Measurements from ENCODE around the gene ACSF3. TPM values are rescaled to one million over a fixed set of nuclear protein-coding genes. Genes with fewer than 3 reads are reported as not detected.

Gene ACSF3
- total RNA-seq, 1 experiment from 2014 or later, result 39.2 TPM

- ChIA-PET CTCF (interaction anchor here (0.6 kb wide), 1 partner anchor 531 kb away, joined by 3 read pairs; no protein-coding TSS in a partner anchor), POLR2A (no interaction called here)
- TF ChIP-seq CTCF (IDR thresholded peaks at IDR 0.05; ENCODE audit: unreplicated experiment), result no peak
- Mint-ChIP-seq H3K4me3 (ENCODE audit: unreplicated experiment) (no peak overlapping the region), H3K27ac (ENCODE audit: low read depth, unreplicated experiment) (no peak overlapping the region), H3K27me3 (ENCODE audit: insufficient read depth, unreplicated experiment) (no peaks in the 10 kb centered on the region), H3K4me1 (ENCODE audit: insufficient read depth, unreplicated experiment) (peaks cover 8% of the 10 kb centered on the region), H3K9me3 (ENCODE audit: unreplicated experiment) (no peaks in the 10 kb centered on the region), H3K36me3 (ENCODE audit: insufficient read depth, unreplicated experiment) (peaks cover 37% of the 10 kb centered on the region)
- no peak for DNase-seq (ENCODE audit: unreplicated experiment)
- intact Hi-C loops (cut with micrococcal nuclease), result no loop called here
- BruUV-seq (replicated peaks), result no TSS peak
Measured at GRCh38 chr16:89110641-89111040, 17.0 kb downstream of the ACSF3 start.

GRCh38 chr16:89111263-89111662, 17.6 kb downstream of the ACSF3 start:
- H3K27me3 Mint-ChIP-seq (ENCODE audit: insufficient read depth, unreplicated experiment), result no peaks in the 10 kb centered on the region
- H3K4me1 Mint-ChIP-seq (ENCODE audit: insufficient read depth, unreplicated experiment), result peaks cover 8% of the 10 kb centered on the region
- DNase-seq (ENCODE audit: unreplicated experiment), result no peak
- H3K9me3 Mint-ChIP-seq (ENCODE audit: unreplicated experiment), result no peaks in the 10 kb centered on the region
- intact Hi-C loops (cut with micrococcal nuclease), result no loop called here
- no peak overlapping the region for H3K4me3 Mint-ChIP-seq (ENCODE audit: unreplicated experiment)
- no peak overlapping the region for H3K27ac Mint-ChIP-seq (ENCODE audit: low read depth, unreplicated experiment)
- ChIA-PET CTCF (no interaction called here), POLR2A (no interaction called here)
- BruUV-seq (replicated peaks), result no TSS peak
- H3K36me3 Mint-ChIP-seq (ENCODE audit: insufficient read depth, unreplicated experiment), result peaks cover 36% of the 10 kb centered on the region
- no peak for TF ChIP-seq CTCF (IDR thresholded peaks at IDR 0.05; ENCODE audit: unreplicated experiment)

- no peak overlapping the region for H3K27ac Mint-ChIP-seq (ENCODE audit: low read depth, unreplicated experiment)
- CTCF ChIA-PET, result no interaction called here
- intact Hi-C loops (cut with micrococcal nuclease), result no loop called here
- H3K9me3 Mint-ChIP-seq (ENCODE audit: unreplicated experiment), result no peaks in the 10 kb centered on the region
- no peak overlapping the region for H3K4me3 Mint-ChIP-seq (ENCODE audit: unreplicated experiment)
- no peak for TF ChIP-seq CTCF (IDR thresholded peaks at IDR 0.05; ENCODE audit: unreplicated experiment)
- POLR2A ChIA-PET, result interaction anchor here (0.5 kb wide), 1 partner anchor 60 kb away, joined by 3 read pairs; no protein-coding TSS in a partner anchor
- peaks cover 32% of the 10 kb centered on the region for H3K36me3 Mint-ChIP-seq (ENCODE audit: insufficient read depth, unreplicated experiment)
- H3K27me3 Mint-ChIP-seq (ENCODE audit: insufficient read depth, unreplicated experiment), result no peaks in the 10 kb centered on the region
- no TSS peak for BruUV-seq (replicated peaks)
- no peak for DNase-seq (ENCODE audit: unreplicated experiment)
- H3K4me1 Mint-ChIP-seq (ENCODE audit: insufficient read depth, unreplicated experiment), result peaks cover 8% of the 10 kb centered on the region
Measured at GRCh38 chr16:89112377-89113151, 18.9 kb downstream of the ACSF3 start.

- peaks cover 33% of the 10 kb centered on the region for H3K36me3 Mint-ChIP-seq (ENCODE audit: insufficient read depth, unreplicated experiment)
- no peak overlapping the region for H3K27ac Mint-ChIP-seq (ENCODE audit: low read depth, unreplicated experiment)
- ChIA-PET POLR2A (no interaction called here), CTCF (no interaction called here)
- no peak for DNase-seq (ENCODE audit: unreplicated experiment)
- H3K4me1 Mint-ChIP-seq (ENCODE audit: insufficient read depth, unreplicated experiment), result peaks cover 8% of the 10 kb centered on the region
- H3K9me3 Mint-ChIP-seq (ENCODE audit: unreplicated experiment), result no peaks in the 10 kb centered on the region
- no peak for TF ChIP-seq CTCF (IDR thresholded peaks at IDR 0.05; ENCODE audit: unreplicated experiment)
- no peaks in the 10 kb centered on the region for H3K27me3 Mint-ChIP-seq (ENCODE audit: insufficient read depth, unreplicated experiment)
- BruUV-seq (replicated peaks), result no TSS peak
- no peak overlapping the region for H3K4me3 Mint-ChIP-seq (ENCODE audit: unreplicated experiment)
- intact Hi-C loops (cut with micrococcal nuclease), result no loop called here
Measured at GRCh38 chr16:89113152-89113547, 19.5 kb downstream of the ACSF3 start.

All from MCF 10A (cell line).